Stimulated activated CD8-positive, alpha-beta memory T cell treated with anti-CD3 and anti-CD28 coated beads, Interleukin-15, amount 100 ng/mL, for 1 hour (primary cell): Measurements from ENCODE around the gene CHRNA3.

Experiments used
- DNase-seq: peaks from one replicate; pipeline ENCODE4 v3.0.0-alpha.2; 2020; ENCODE audit warnings: low read depth

The CHRNA3 gene

GRCh38 chr15:78636378-78636859, 15.6 kb upstream of the CHRNA3 start:
- no peak for DNase-seq

- no peak for DNase-seq
Observed at GRCh38 chr15:78635346-78635745, 14.6 kb upstream of the CHRNA3 start.

- DNase-seq, result no peak
Observed at GRCh38 chr15:78634210-78635145, 13.7 kb upstream of the CHRNA3 start.

GRCh38 chr15:78633348-78633747, 12.6 kb upstream of the CHRNA3 start:
- no peak for DNase-seq

GRCh38 chr15:78630886-78631633, 10.3 kb upstream of the CHRNA3 start:
- no peak for DNase-seq

- no peak for DNase-seq
Observed at GRCh38 chr15:78629716-78630065, 8.9 kb upstream of the CHRNA3 start.

GRCh38 chr15:78629031-78629715, 8.4 kb upstream of the CHRNA3 start:
- DNase-seq, result no peak

GRCh38 chr15:78628227-78628626, 7.4 kb upstream of the CHRNA3 start:
- no peak for DNase-seq

- no peak for DNase-seq
Observed at GRCh38 chr15:78627348-78627747, 6.6 kb upstream of the CHRNA3 start.

- no peak for DNase-seq
Observed at GRCh38 chr15:78626381-78626995, 5.7 kb upstream of the CHRNA3 start.

- no peak for DNase-seq
Observed at GRCh38 chr15:78625606-78626280, 4.9 kb upstream of the CHRNA3 start.

GRCh38 chr15:78624651-78625590, 4.1 kb upstream of the CHRNA3 start:
- DNase-seq, result no peak

GRCh38 chr15:78623786-78624497, 3.1 kb upstream of the CHRNA3 start:
- no peak for DNase-seq

- DNase-seq, result no peak
Observed at GRCh38 chr15:78621810-78622402, 1.1 kb upstream of the CHRNA3 start.

- DNase-seq, result no peak
Observed at GRCh38 chr15:78620021-78620526, 722 bp downstream of the CHRNA3 start.

- DNase-seq, result no peak
Observed at GRCh38 chr15:78619022-78619950, 1.5 kb downstream of the CHRNA3 start.

- peak; percentile 77 for DNase-seq
Observed at GRCh38 chr15:78618490-78618934, 2.3 kb downstream of the CHRNA3 start.

GRCh38 chr15:78618064-78618463, 2.7 kb downstream of the CHRNA3 start:
- no peak for DNase-seq
